GM18858 (cell line): Measurements from ENCODE around the gene GPR132.

Source experiments
- ATAC-seq: cut with Tn5 transposase; IDR thresholded peaks from one replicate; pipeline ENCODE4 v1.9.1; 2021; ENCODE audit not compliant: unreplicated experiment

GPR132 gene

GRCh38 chr14:105005929-105006830 lies 59.0 kb downstream of the GPR132 start:
- ATAC-seq, result no peak

DNA sequence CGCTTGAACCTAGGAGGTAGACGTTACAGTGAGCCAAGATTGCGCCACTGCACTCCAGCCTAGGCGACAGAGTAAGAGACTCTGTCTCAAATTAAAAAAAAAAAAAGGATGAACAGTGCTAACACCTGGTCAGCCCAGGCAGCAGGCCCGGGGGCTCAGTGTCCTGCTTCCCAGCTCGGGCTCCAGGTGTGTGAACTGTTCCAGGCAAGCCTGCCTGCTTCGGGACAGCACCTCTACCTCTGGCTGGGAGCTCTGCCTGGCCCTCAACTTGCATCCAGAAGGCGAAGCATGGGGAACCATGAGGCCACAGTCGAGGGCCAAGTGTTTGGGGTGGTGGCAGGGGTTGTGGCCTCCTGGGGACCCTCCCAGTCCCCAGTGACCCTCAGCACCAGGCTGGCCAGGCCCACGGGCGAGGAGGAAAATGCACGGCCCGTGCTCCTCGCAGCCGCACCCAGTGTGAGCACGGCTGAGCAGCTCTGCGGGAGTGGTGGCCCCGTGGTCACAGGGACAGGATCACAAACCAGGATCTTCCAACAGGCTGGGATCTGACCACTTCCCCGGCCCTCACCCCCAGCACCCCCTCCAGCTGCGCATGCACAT lies 59.8 kb downstream of the GPR132 start:
- ATAC-seq, result no peak
